Hematopoietic multipotent progenitor cell (in vitro differentiated cells): ENCODE results near the gene RSAD2. TPM values are rescaled to one million over a fixed set of nuclear protein-coding genes. Genes with fewer than 3 reads are reported as not detected.

Experiments used
- DNase-seq, 3 donors: peaks; one replicate each; pipeline ENCODE4 v3.0.0-alpha.2; 2011 to 2015; ENCODE audit warnings: low read depth in 2 of 3, low spot score in 2 of 3
- total RNA-seq: library from RNA; depleted of rRNA; stranded (reverse); fragments of >200 nt; gene quantifications from one replicate; pipeline ENCODE4 v1.2.3, GENCODE V29; 2012

RSAD2 gene
- total RNA-seq, 1 donor = 17.2 TPM

- no peak for DNase-seq
Observed at GRCh38 chr2:6941299-6942046, 63.9 kb downstream of the RSAD2 start.

GRCh38 chr2:6942848-6943247 is 65.3 kb downstream of the RSAD2 start:
- no peak for DNase-seq

- DNase-seq = no peak
Observed at GRCh38 chr2:6943523-6943922, 65.9 kb downstream of the RSAD2 start.

- DNase-seq = no peak
Observed at GRCh38 chr2:6943971-6944370, 66.4 kb downstream of the RSAD2 start.

- no peak for DNase-seq
Observed at GRCh38 chr2:6944555-6944954, 67.0 kb downstream of the RSAD2 start.

GRCh38 chr2:6945087-6945813 is 67.7 kb downstream of the RSAD2 start:
- DNase-seq = no peak

- no peak for DNase-seq
Observed at GRCh38 chr2:6945821-6946220, 68.2 kb downstream of the RSAD2 start.

- no peak for DNase-seq
Observed at GRCh38 chr2:6946722-6947121, 69.1 kb downstream of the RSAD2 start.

Other genes starting within 250 kb of the RSAD2 start
- gene CMPK2, start 11.9 kb upstream of the RSAD2 start, total RNA-seq = 31.5 TPM
- 35.0 TPM for gene RNF144A, start 39.6 kb downstream of the RSAD2 start, total RNA-seq